Stomach smooth muscle (tissue), 2 donors: ENCODE results near the gene TMEM131.
"Not testable (repeated sequence)": the region's sequence is repeated elsewhere in the genome, so short reads cannot be mapped to it uniquely, and the experiment has no call there.

Experiments
- H3K27ac ChIP-seq: one replicate; pipeline ENCODE4 v1.7.0; 2013; ENCODE audit warnings: mild to moderate bottlenecking, low read length, inconsistent platforms
- H3K27me3 ChIP-seq, 2 donors: one replicate each; pipeline ENCODE4 v1.7.0; 2013; ENCODE audit warnings: low read length in 2 of 2; ENCODE audit not compliant: insufficient read depth in 2 of 2, control insufficient read depth in 1 of 2
- H3K36me3 ChIP-seq, 2 donors: one replicate each; pipeline ENCODE4 v1.7.0; 2013; ENCODE audit warnings: low read length in 2 of 2; ENCODE audit not compliant: control insufficient read depth in 2 of 2, insufficient read depth in 2 of 2
- H3K4me1 ChIP-seq: one replicate; pipeline ENCODE4 v1.7.0; 2013; ENCODE audit warnings: low read length; ENCODE audit not compliant: control insufficient read depth, insufficient read depth
- H3K4me3 ChIP-seq, 2 donors: one replicate each; pipeline ENCODE4 v1.7.0; 2013; ENCODE audit warnings: low read length in 2 of 2
- H3K9ac ChIP-seq, 2 donors: one replicate each; pipeline ENCODE4 v1.7.0; 2013; ENCODE audit warnings: low read length in 2 of 2, mild to moderate bottlenecking in 1 of 2
- H3K9me3 ChIP-seq, 2 donors: one replicate each; pipeline ENCODE4 v1.7.0; 2013; ENCODE audit warnings: low read length in 2 of 2; ENCODE audit not compliant: control insufficient read depth in 2 of 2
- donor health status: healthy.
- donor health status: Pancreatic carcinoma.

TMEM131 gene

GRCh38 chr2:97857553-97857952 lies 138.2 kb downstream of the TMEM131 start:
- Histone ChIP-seq H3K27me3 (no peaks in the 10 kb centered on the region), H3K9ac (no peak overlapping the region), H3K9me3 (no peaks in the 10 kb centered on the region), H3K27ac (no peak overlapping the region), H3K4me3 (no peak overlapping the region), H3K4me1 (no peaks in the 10 kb centered on the region), H3K36me3 (peaks cover 0 to 6% of the 10 kb centered on the region in 2 donors)

GRCh38 chr2:97853057-97853456 lies 142.7 kb downstream of the TMEM131 start:
- not testable (repeated sequence) for H3K9ac ChIP-seq, H3K27ac ChIP-seq, H3K9me3 ChIP-seq, H3K4me1 ChIP-seq, H3K27me3 ChIP-seq, H3K36me3 ChIP-seq, H3K4me3 ChIP-seq

DNA sequence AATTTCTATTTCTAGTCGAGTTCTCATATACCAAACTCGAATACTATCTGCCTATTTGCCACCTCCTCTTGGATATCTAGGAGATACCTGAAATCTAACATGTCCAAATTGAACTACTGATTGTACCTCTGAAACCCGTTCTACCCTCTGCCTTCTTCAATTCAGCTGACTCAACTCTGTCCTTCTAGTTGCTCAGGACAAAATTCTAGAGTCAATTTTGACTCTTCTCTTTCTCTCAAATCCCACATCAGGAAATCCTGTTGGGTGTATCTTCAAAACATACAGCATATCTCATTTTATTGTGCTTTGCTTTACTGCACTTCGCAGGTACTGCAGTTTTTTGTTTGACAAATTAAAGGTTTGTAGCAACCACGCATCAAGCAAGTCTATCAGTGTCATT lies 144.6 kb downstream of the TMEM131 start:
- H3K27ac ChIP-seq: no peak overlapping the region
- no peak overlapping the region for H3K4me3 ChIP-seq
- H3K27me3 ChIP-seq: no peaks in the 10 kb centered on the region
- no peak overlapping the region for H3K9ac ChIP-seq
- peaks cover 2% of the 10 kb centered on the region for H3K4me1 ChIP-seq
- no peaks in the 10 kb centered on the region for H3K9me3 ChIP-seq
- H3K36me3 ChIP-seq: peaks cover 0 to 3% of the 10 kb centered on the region in 2 donors

GRCh38 chr2:97849881-97850528 lies 145.7 kb downstream of the TMEM131 start:
- H3K4me1 ChIP-seq: peaks cover 2% of the 10 kb centered on the region
- H3K9ac ChIP-seq: no peak overlapping the region
- peaks cover 0 to 3% of the 10 kb centered on the region in 2 donors for H3K36me3 ChIP-seq
- H3K27me3 ChIP-seq: no peaks in the 10 kb centered on the region
- no peak overlapping the region for H3K4me3 ChIP-seq
- no peak overlapping the region for H3K27ac ChIP-seq
- H3K9me3 ChIP-seq: no peaks in the 10 kb centered on the region

GRCh38 chr2:97848306-97848705 lies 147.4 kb downstream of the TMEM131 start:
- Histone ChIP-seq H3K27me3 (no peaks in the 10 kb centered on the region), H3K9me3 (no peaks in the 10 kb centered on the region), H3K4me3 (no peak overlapping the region)

GRCh38 chr2:97846716-97847115 lies 149.0 kb downstream of the TMEM131 start:
- H3K9me3 ChIP-seq, H3K27me3 ChIP-seq, H3K4me1 ChIP-seq, H3K27ac ChIP-seq, H3K9ac ChIP-seq, H3K4me3 ChIP-seq, H3K36me3 ChIP-seq: not testable (repeated sequence)

More at GRCh38 chr2:97848306-97848705, 147.4 kb downstream of the TMEM131 start:
- no peak overlapping the region for H3K9ac ChIP-seq
- peaks cover 0 to 3% of the 10 kb centered on the region in 2 donors for H3K36me3 ChIP-seq
- peaks cover 2% of the 10 kb centered on the region for H3K4me1 ChIP-seq
- H3K27ac ChIP-seq: no peak overlapping the region

DNA sequence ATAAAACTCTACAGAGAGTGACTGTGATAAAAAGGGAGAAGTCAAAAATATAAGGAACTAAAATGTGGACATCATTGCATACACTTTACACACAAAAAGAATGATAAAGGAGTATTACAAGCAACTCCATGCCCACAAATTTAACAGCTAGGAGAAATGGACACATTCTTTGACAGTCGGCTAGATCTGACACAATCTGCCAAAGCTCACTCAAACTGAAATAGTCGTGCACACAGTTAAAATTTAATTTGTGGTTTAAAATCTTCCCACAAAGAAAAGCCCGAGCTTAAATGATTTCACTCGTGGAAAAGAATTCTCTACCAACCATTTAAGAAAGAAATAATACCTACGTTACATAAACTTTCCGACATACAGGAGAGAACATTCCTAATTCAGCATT lies 149.9 kb downstream of the TMEM131 start:
- Histone ChIP-seq H3K27ac (no peak overlapping the region), H3K9me3 (no peaks in the 10 kb centered on the region), H3K36me3 (peaks cover 0 to 2% of the 10 kb centered on the region in 2 donors), H3K4me3 (no peak overlapping the region), H3K4me1 (peaks cover 2% of the 10 kb centered on the region), H3K27me3 (no peaks in the 10 kb centered on the region), H3K9ac (no peak overlapping the region)

DNA sequence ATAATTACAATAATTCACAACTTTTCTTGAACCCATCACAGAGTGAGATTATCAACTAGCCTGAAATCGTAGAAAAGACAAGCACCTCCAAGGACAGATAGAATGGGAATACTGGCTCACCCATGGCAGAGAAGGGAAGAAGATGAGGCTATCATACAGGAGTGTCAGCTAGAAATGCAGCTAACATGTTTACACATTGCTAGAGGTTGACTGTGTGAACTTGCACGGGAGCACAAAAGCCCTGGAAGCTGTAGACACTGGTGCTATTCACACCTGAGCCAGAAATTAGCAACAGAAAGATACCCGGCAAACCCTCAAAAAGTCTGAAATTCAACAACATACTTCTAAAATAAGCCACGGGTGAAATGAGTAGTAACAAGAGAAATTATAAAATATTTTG lies 150.6 kb downstream of the TMEM131 start:
- no peaks in the 10 kb centered on the region for H3K9me3 ChIP-seq
- peaks cover 5 to 9% of the 10 kb centered on the region in 2 donors for H3K36me3 ChIP-seq
- H3K4me3 ChIP-seq: no peak overlapping the region
- no peaks in the 10 kb centered on the region for H3K27me3 ChIP-seq
- H3K4me1 ChIP-seq: peaks cover 2% of the 10 kb centered on the region
- H3K27ac ChIP-seq: no peak overlapping the region
- no peak overlapping the region for H3K9ac ChIP-seq

DNA sequence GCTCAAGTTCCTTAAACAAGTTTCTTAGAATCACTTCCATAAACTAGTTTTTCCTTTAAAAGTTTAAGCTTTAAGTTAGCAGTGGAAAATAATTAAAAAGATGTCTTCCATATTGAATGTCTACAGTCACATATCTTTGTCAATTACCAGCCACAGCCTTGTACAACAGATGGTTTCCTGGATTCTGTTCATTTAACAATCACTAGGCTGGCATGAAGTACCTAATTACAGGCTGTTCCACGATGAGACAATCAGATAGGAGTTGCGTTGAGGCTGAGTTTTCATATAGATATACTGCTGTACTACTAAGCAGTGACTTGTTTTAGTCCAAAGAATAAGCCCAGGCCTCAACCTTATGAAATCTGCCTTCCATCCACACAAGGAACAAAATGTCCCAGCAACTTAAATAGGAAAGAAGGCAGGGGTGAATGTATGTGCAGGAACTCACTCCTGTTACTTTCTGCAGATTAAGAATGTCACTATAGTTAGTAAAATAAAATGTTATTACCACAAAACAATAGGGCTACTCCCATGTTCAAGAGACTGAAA lies 151.4 kb downstream of the TMEM131 start:
- Histone ChIP-seq H3K27me3 (no peaks in the 10 kb centered on the region), H3K9me3 (no peaks in the 10 kb centered on the region), H3K4me3 (no peak overlapping the region), H3K4me1 (peaks cover 2% of the 10 kb centered on the region), H3K9ac (no peak overlapping the region), H3K36me3 (peaks cover 7 to 14% of the 10 kb centered on the region in 2 donors), H3K27ac (no peak overlapping the region)

GRCh38 chr2:97840198-97840597 lies 155.6 kb downstream of the TMEM131 start:
- no peaks in the 10 kb centered on the region for H3K9me3 ChIP-seq
- peaks cover 7 to 19% of the 10 kb centered on the region in 2 donors for H3K36me3 ChIP-seq
- no peaks in the 10 kb centered on the region for H3K4me1 ChIP-seq

GRCh38 chr2:97834610-97835009 lies 161.1 kb downstream of the TMEM131 start:
- no peaks in the 10 kb centered on the region for H3K9me3 ChIP-seq
- no peak overlapping the region for H3K27ac ChIP-seq
- H3K4me3 ChIP-seq: no peak overlapping the region
- H3K36me3 ChIP-seq: peaks cover 6% of the 10 kb centered on the region in 2 donors
- no peak overlapping the region for H3K9ac ChIP-seq
- no peaks in the 10 kb centered on the region for H3K4me1 ChIP-seq
- H3K27me3 ChIP-seq: no peaks in the 10 kb centered on the region

More at GRCh38 chr2:97840198-97840597, 155.6 kb downstream of the TMEM131 start:
- Histone ChIP-seq H3K4me3 (no peak overlapping the region), H3K9ac (no peak overlapping the region), H3K27me3 (no peaks in the 10 kb centered on the region), H3K27ac (no peak overlapping the region)
